Keratinocyte (primary cell): ENCODE measurements around the gene AP4M1.

Experiments
- CTCF ChIP-seq, 3 experiments: IDR thresholded peaks in 1 of 3; conservative IDR thresholded peaks in 1 of 3; optimal IDR thresholded peaks in 1 of 3; 2 replicates in 2 of 3; 3 replicates in 1 of 3; pipeline versions ENCODE3 to v1.5.1; 2011; ENCODE audit warnings: low read length in 3 of 3, mild to moderate bottlenecking in 3 of 3, moderate library complexity in 2 of 3, control low read depth in 1 of 3, inconsistent platforms in 1 of 3; ENCODE audit not compliant: insufficient read depth in 2 of 3; ENCODE audit errors: extremely low read depth in 1 of 3
- EZH2 ChIP-seq: IDR thresholded peaks from one replicate; pipeline ENCODE4 v1.6.1; 2012; ENCODE audit warnings: inconsistent platforms, mild to moderate bottlenecking, low read length, moderate library complexity

- TF ChIP-seq CTCF (optimal IDR thresholded peaks at IDR 0.05 in 1 of 3, IDR thresholded peaks at IDR 0.05 in 1 of 3, conservative IDR thresholded peaks at IDR 0.05 in 1 of 3; ENCODE audit: extremely low read depth in 1 of 3, insufficient read depth in 2 of 3, low read length in 3 of 3) (no peak), EZH2 (no peak)
Observed at GRCh38 chr7:100156331-100157068, 55.1 kb downstream of the AP4M1 start.
